Measurements from ENCODE around the gene SH3PXD2B.
"Not testable (repeated sequence)": the region's sequence is repeated elsewhere in the genome, so short reads cannot be mapped to it uniquely, and the experiment has no call there.

SH3PXD2B gene

GRCh38 chr5:172339264-172340180, 114.8 kb downstream of the SH3PXD2B start:
- DNase-seq (ENCODE audit: low read depth): no peak

GRCh38 chr5:172336676-172337285, 117.5 kb downstream of the SH3PXD2B start:
- no peak for DNase-seq (ENCODE audit: low read depth)

GRCh38 chr5:172336264-172336663, 118.1 kb downstream of the SH3PXD2B start:
- DNase-seq (ENCODE audit: low read depth): no peak

GRCh38 chr5:172335721-172336120, 118.6 kb downstream of the SH3PXD2B start:
- no peak for DNase-seq (ENCODE audit: low read depth)

- DNase-seq (ENCODE audit: low read depth): no peak
Observed at GRCh38 chr5:172334641-172335040, 119.7 kb downstream of the SH3PXD2B start.

- DNase-seq (ENCODE audit: low read depth): no peak
Observed at GRCh38 chr5:172334196-172334595, 120.1 kb downstream of the SH3PXD2B start.

- not testable (repeated sequence) for DNase-seq (ENCODE audit: low read depth)
Observed at GRCh38 chr5:172326901-172327300, 127.4 kb downstream of the SH3PXD2B start.

GRCh38 chr5:172325452-172325851, 128.9 kb downstream of the SH3PXD2B start:
- no peak for DNase-seq (ENCODE audit: low read depth)

- DNase-seq (ENCODE audit: low read depth): no peak
Observed at GRCh38 chr5:172322028-172322965, 132.0 kb downstream of the SH3PXD2B start.

- no peak for DNase-seq (ENCODE audit: low read depth)
Observed at GRCh38 chr5:172321593-172321992, 132.7 kb downstream of the SH3PXD2B start.

- no peak for DNase-seq (ENCODE audit: low read depth)
Observed at GRCh38 chr5:172319708-172320441, 134.4 kb downstream of the SH3PXD2B start.

GRCh38 chr5:172315587-172316493, 138.5 kb downstream of the SH3PXD2B start:
- no peak for DNase-seq (ENCODE audit: low read depth)

GRCh38 chr5:172313915-172314314, 140.4 kb downstream of the SH3PXD2B start:
- no peak for DNase-seq (ENCODE audit: low read depth)

GRCh38 chr5:172312286-172312685, 142.0 kb downstream of the SH3PXD2B start:
- DNase-seq (ENCODE audit: low read depth): no peak

GRCh38 chr5:172311605-172312004, 142.7 kb downstream of the SH3PXD2B start:
- DNase-seq (ENCODE audit: low read depth): no peak

GRCh38 chr5:172311026-172311425, 143.3 kb downstream of the SH3PXD2B start:
- DNase-seq (ENCODE audit: low read depth): no peak

- DNase-seq (ENCODE audit: low read depth): no peak
Observed at GRCh38 chr5:172305380-172305779, 148.9 kb downstream of the SH3PXD2B start.

- no peak for DNase-seq (ENCODE audit: low read depth)
Observed at GRCh38 chr5:172303572-172304335, 150.6 kb downstream of the SH3PXD2B start.

GRCh38 chr5:172303162-172303561, 151.2 kb downstream of the SH3PXD2B start:
- DNase-seq (ENCODE audit: low read depth): no peak
